CD4-positive, alpha-beta memory T cell (primary cell): ENCODE data around the gene CACNA1A. TPM values are rescaled to one million over a fixed set of nuclear protein-coding genes. Genes with fewer than 3 reads are reported as not detected.

Source experiments
- CTCF ChIA-PET: fragments of 350-600 bp; sonication (Branson Sonifier 250); formaldehyde crosslinking; loops from one replicate; lab custom pipeline; 2021; ENCODE audit warnings: inconsistent platforms; ENCODE audit not compliant: partially characterized antibody; lab: Charles Lee
- POLR2A ChIA-PET: fragments of 350-600 bp; sonication (Branson Sonifier 250); formaldehyde crosslinking; loops from one replicate; lab custom pipeline; 2021; ENCODE audit not compliant: partially characterized antibody; lab: Charles Lee
- DNase-seq, 5 donors: peaks; one replicate each; pipeline versions ENCODE4 v3.0.0 to v3.0.0-alpha.2; 2020 to 2022; ENCODE audit warnings: mixed read lengths in 1 of 5
- H3K27ac ChIP-seq: one replicate; pipeline ENCODE4 v1.7.0; 2013; ENCODE audit warnings: low read depth, low read length
- H3K27me3 ChIP-seq: 2 replicates; pipeline ENCODE4 v1.7.0; 2013; ENCODE audit warnings: mild to moderate bottlenecking, low read length, moderate library complexity; ENCODE audit not compliant: insufficient read depth
- H3K36me3 ChIP-seq: 2 replicates; pipeline ENCODE4 v1.7.0; 2013; ENCODE audit warnings: mild to moderate bottlenecking, low read length, moderate library complexity; ENCODE audit not compliant: insufficient read depth
- H3K4me1 ChIP-seq: 2 replicates; pipeline ENCODE4 v1.7.0; 2013; ENCODE audit warnings: mild to moderate bottlenecking, low read length, moderate library complexity; ENCODE audit not compliant: insufficient read depth
- H3K4me3 ChIP-seq, 2 donors: one replicate each; pipeline ENCODE4 v1.7.0; 2013; ENCODE audit warnings: low read length in 2 of 2, mild to moderate bottlenecking in 1 of 2
- H3K9me3 ChIP-seq, 2 donors: one replicate each; pipeline ENCODE4 v1.7.0; 2013; ENCODE audit warnings: low read length in 2 of 2, control low read depth in 1 of 2; ENCODE audit not compliant: control insufficient read depth in 1 of 2
- H3K27ac Mint-ChIP-seq, 7 donors: one replicate each; pipeline ENCODE4 v1.8.0; 2020 to 2021; ENCODE audit warnings: mixed read lengths in 7 of 7, mild to moderate bottlenecking in 6 of 7, inconsistent platforms in 3 of 7, moderate library complexity in 3 of 7
- H3K27me3 Mint-ChIP-seq, 2 donors: one replicate each; pipeline ENCODE4 v1.8.0; 2020 to 2021; ENCODE audit warnings: mixed read lengths in 2 of 2
- H3K36me3 Mint-ChIP-seq, 2 donors: one replicate each; pipeline ENCODE4 v1.8.0; 2020 to 2021; ENCODE audit warnings: mixed read lengths in 2 of 2, inconsistent platforms in 1 of 2, mild to moderate bottlenecking in 1 of 2
- H3K4me1 Mint-ChIP-seq, 4 donors: one replicate each; pipeline ENCODE4 v1.8.0; 2020 to 2021; ENCODE audit warnings: mixed read lengths in 4 of 4, mild to moderate bottlenecking in 1 of 4
- H3K4me3 Mint-ChIP-seq, 8 donors: one replicate each; pipeline ENCODE4 v1.8.0; 2020 to 2021; ENCODE audit warnings: mixed read lengths in 8 of 8, mild to moderate bottlenecking in 7 of 8, moderate library complexity in 6 of 8, inconsistent platforms in 3 of 8
- H3K9me3 Mint-ChIP-seq, 8 donors: one replicate each; pipeline ENCODE4 v1.8.0; 2020 to 2021; ENCODE audit warnings: mixed read lengths in 8 of 8, mild to moderate bottlenecking in 5 of 8, inconsistent platforms in 3 of 8, moderate library complexity in 1 of 8
- intact Hi-C: fragments of 100-400 bp; cut with micrococcal nuclease; formaldehyde crosslinking; loops from one replicate; pipeline ENCODE4 v1.15.1; 2023
- polyA plus RNA-seq, 2 donors: library from polyadenylated mRNA; unstranded; fragments of 300-500 nt; fragmentation: Illumina TruSeq; gene quantifications; one replicate each; pipeline ENCODE4 v1.2.3, GENCODE V29; 2021
- total RNA-seq, 2 experiments: library from RNA; stranded (reverse); gene quantifications; one replicate each; pipeline ENCODE4 v1.2.3, GENCODE V29; 2021

The CACNA1A gene
- total and polyA plus RNA-seq, 4 experiments from 2014 or later: 0.19 to 0.35 (median 0.26) TPM

DNA sequence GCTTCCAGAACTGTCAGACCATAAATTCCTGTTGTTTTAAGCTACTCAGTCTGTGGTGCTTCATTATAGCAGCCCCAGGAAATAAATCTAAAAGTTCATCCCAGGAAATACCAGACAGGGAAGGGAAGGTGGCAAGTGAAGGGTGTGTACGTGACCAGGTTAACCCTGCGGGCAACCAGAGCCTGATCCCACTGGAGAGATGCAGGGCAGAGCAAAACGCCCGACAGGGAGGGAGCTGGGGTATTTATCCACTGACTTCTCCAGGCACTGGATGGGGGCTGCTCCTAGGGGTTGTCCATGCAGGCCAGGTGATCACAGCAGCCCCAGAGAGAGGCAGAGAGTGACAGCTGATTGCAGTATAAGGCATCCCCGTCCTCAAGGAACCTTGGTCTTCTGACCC, 150.9 kb downstream of the CACNA1A start:
- no peak overlapping the region for H3K27ac ChIP-seq
- H3K4me3 Mint-ChIP-seq: no peak overlapping the region
- ChIA-PET CTCF (no interaction called here), POLR2A (no interaction called here)
- peaks cover 0 to 5% of the 10 kb centered on the region in 2 donors for H3K9me3 ChIP-seq
- intact Hi-C loops: no loop called here
- H3K27me3 ChIP-seq: no peaks in the 10 kb centered on the region
- H3K4me1 Mint-ChIP-seq: no peaks in the 10 kb centered on the region
- H3K4me3 ChIP-seq: no peak overlapping the region
- H3K4me1 ChIP-seq: no peaks in the 10 kb centered on the region
- H3K27ac Mint-ChIP-seq: no peak overlapping the region
- DNase-seq: no peak
- no peaks in the 10 kb centered on the region for H3K36me3 Mint-ChIP-seq
- H3K36me3 ChIP-seq: no peaks in the 10 kb centered on the region
- H3K9me3 Mint-ChIP-seq: peaks cover 0 to 26% (median 15%) of the 10 kb centered on the region in 8 donors
- H3K27me3 Mint-ChIP-seq: peaks cover 20 to 27% of the 10 kb centered on the region in 2 donors

DNA sequence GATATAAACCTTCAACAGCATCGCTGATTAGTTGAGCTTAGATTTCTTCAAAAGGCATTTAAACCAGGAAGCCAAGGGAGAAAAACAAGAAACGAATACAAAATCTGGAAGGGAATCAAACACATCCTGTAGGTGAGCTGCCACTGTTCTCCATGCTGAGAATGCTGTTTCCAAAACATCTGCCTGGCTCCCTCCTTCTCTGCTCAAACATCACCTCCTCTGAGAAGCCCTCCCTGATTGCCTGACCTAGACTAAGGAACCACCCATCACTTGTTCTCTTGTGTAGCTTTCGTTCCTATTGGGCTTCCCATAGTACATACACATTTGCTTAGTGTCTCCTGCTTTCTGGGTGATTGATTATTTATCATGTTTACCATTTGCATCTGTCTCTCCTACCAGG, 152.7 kb downstream of the CACNA1A start:
- Mint-ChIP-seq H3K4me3 (no peak overlapping the region), H3K9me3 (peaks cover 0 to 25% (median 10%) of the 10 kb centered on the region in 8 donors), H3K4me1 (no peaks in the 10 kb centered on the region), H3K36me3 (no peaks in the 10 kb centered on the region), H3K27ac (no peak overlapping the region), H3K27me3 (peaks cover 19 to 25% of the 10 kb centered on the region in 2 donors)
- intact Hi-C loops: no loop called here
- Histone ChIP-seq H3K9me3 (peaks cover 0 to 12% of the 10 kb centered on the region in 2 donors), H3K36me3 (no peaks in the 10 kb centered on the region), H3K27ac (no peak overlapping the region), H3K4me3 (no peak overlapping the region), H3K27me3 (no peaks in the 10 kb centered on the region), H3K4me1 (no peaks in the 10 kb centered on the region)
- DNase-seq: no peak
- POLR2A ChIA-PET: no interaction called here
- CTCF ChIA-PET: no interaction called here

GRCh38 chr19:13350759-13351158, 155.5 kb downstream of the CACNA1A start:
- no peak overlapping the region for H3K4me3 ChIP-seq
- H3K4me3 Mint-ChIP-seq: no peak overlapping the region
- no peaks in the 10 kb centered on the region for H3K4me1 Mint-ChIP-seq
- peaks cover 11 to 13% of the 10 kb centered on the region in 2 donors for H3K27me3 Mint-ChIP-seq
- H3K9me3 ChIP-seq: peaks cover 0 to 12% of the 10 kb centered on the region in 2 donors
- intact Hi-C loops: no loop called here
- H3K4me1 ChIP-seq: no peaks in the 10 kb centered on the region
- peaks cover 0 to 22% (median 11%) of the 10 kb centered on the region in 8 donors for H3K9me3 Mint-ChIP-seq
- no peak for DNase-seq
- no peaks in the 10 kb centered on the region for H3K36me3 ChIP-seq
- H3K36me3 Mint-ChIP-seq: no peaks in the 10 kb centered on the region
- H3K27ac Mint-ChIP-seq: no peak overlapping the region
- ChIA-PET POLR2A (no interaction called here), CTCF (no interaction called here)
- H3K27me3 ChIP-seq: no peaks in the 10 kb centered on the region
- no peak overlapping the region for H3K27ac ChIP-seq

- no peak for DNase-seq
- Histone ChIP-seq H3K27me3 (no peaks in the 10 kb centered on the region), H3K36me3 (no peaks in the 10 kb centered on the region), H3K4me1 (no peaks in the 10 kb centered on the region), H3K9me3 (peaks cover 0 to 12% of the 10 kb centered on the region in 2 donors), H3K27ac (no peak overlapping the region), H3K4me3 (no peak overlapping the region)
- intact Hi-C loops: no loop called here
- Mint-ChIP-seq H3K27me3 (peaks cover 12 to 13% of the 10 kb centered on the region in 2 donors), H3K4me3 (no peak overlapping the region), H3K36me3 (no peaks in the 10 kb centered on the region), H3K9me3 (peaks cover 0 to 22% (median 11%) of the 10 kb centered on the region in 8 donors), H3K4me1 (no peaks in the 10 kb centered on the region), H3K27ac (no peak overlapping the region)
- ChIA-PET POLR2A (no interaction called here), CTCF (no interaction called here)
Observed at GRCh38 chr19:13350072-13350471, 156.2 kb downstream of the CACNA1A start.

DNA sequence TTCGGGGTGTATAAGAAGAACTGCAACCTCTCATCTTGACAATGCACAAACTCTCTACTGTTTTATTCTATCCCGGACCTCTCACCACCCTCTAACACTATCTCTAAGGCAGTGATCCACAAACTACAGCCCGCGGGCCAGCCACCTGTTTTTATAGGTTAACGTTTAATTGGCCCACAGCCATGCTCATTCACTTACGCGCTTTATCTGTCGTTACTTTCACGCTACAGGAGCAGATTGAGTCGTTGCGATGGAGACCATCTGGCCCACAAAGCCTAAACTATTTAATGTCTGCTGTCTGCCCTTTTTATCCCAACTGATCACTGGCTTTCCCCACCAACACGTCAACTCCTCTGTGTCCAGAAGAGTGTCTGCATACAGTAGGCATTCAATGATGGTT, 158.9 kb downstream of the CACNA1A start:
- H3K4me1 ChIP-seq: no peaks in the 10 kb centered on the region
- no peak overlapping the region for H3K27ac ChIP-seq
- intact Hi-C loops: no loop called here
- DNase-seq: no peak
- Mint-ChIP-seq H3K27ac (no peak overlapping the region), H3K36me3 (no peaks in the 10 kb centered on the region), H3K4me1 (no peaks in the 10 kb centered on the region), H3K27me3 (peaks cover 8% of the 10 kb centered on the region in 2 donors), H3K4me3 (no peak overlapping the region), H3K9me3 (peaks cover 0 to 30% (median 15%) of the 10 kb centered on the region in 8 donors)
- peaks cover 0 to 12% of the 10 kb centered on the region in 2 donors for H3K9me3 ChIP-seq
- H3K4me3 ChIP-seq: no peak overlapping the region
- POLR2A ChIA-PET: no interaction called here
- H3K27me3 ChIP-seq: no peaks in the 10 kb centered on the region
- no peaks in the 10 kb centered on the region for H3K36me3 ChIP-seq
- CTCF ChIA-PET: no interaction called here

DNA sequence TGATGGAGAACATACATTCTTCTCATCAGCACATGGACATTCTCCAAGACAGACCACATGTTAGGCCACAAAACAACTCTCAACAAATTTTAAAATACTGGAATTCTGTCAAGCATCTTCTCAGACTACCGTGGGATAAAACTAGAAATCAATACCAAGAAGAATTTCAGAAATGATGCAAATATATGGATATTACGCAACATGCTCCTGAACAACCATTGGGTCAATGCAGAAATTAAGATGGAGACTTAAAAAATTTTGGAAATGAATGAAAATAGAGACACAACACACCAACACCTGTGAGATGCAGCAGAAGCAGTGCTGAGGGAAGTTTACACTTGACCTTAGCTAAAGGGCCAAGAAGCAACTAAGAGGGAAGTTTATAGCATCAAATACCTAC, 162.8 kb downstream of the CACNA1A start:
- H3K4me1 Mint-ChIP-seq: no peaks in the 10 kb centered on the region
- H3K4me3 Mint-ChIP-seq: no peak overlapping the region
- no peak overlapping the region for H3K27ac ChIP-seq
- no peak overlapping the region for H3K27ac Mint-ChIP-seq
- H3K9me3 Mint-ChIP-seq: peaks cover 0 to 22% (median 9%) of the 10 kb centered on the region in 8 donors
- peaks cover 15 to 21% of the 10 kb centered on the region in 2 donors for H3K27me3 Mint-ChIP-seq
- ChIA-PET POLR2A (no interaction called here), CTCF (no interaction called here)
- H3K9me3 ChIP-seq: no peaks in the 10 kb centered on the region
- H3K4me3 ChIP-seq: no peak overlapping the region
- intact Hi-C loops: no loop called here
- no peaks in the 10 kb centered on the region for H3K27me3 ChIP-seq
- no peak for DNase-seq
- H3K36me3 Mint-ChIP-seq: no peaks in the 10 kb centered on the region
- no peaks in the 10 kb centered on the region for H3K4me1 ChIP-seq
- no peaks in the 10 kb centered on the region for H3K36me3 ChIP-seq

GRCh38 chr19:13342672-13343071, 163.6 kb downstream of the CACNA1A start:
- Mint-ChIP-seq H3K4me1 (no peaks in the 10 kb centered on the region), H3K27ac (no peak overlapping the region), H3K27me3 (peaks cover 17 to 22% of the 10 kb centered on the region in 2 donors), H3K9me3 (peaks cover 0 to 18% (median 8%) of the 10 kb centered on the region in 8 donors), H3K36me3 (no peaks in the 10 kb centered on the region), H3K4me3 (no peak overlapping the region)
- intact Hi-C loops: no loop called here
- no peaks in the 10 kb centered on the region for H3K36me3 ChIP-seq
- H3K9me3 ChIP-seq: no peaks in the 10 kb centered on the region
- ChIA-PET CTCF (no interaction called here), POLR2A (no interaction called here)
- H3K4me3 ChIP-seq: no peak overlapping the region
- H3K27me3 ChIP-seq: no peaks in the 10 kb centered on the region
- DNase-seq: no peak
- no peak overlapping the region for H3K27ac ChIP-seq
- H3K4me1 ChIP-seq: no peaks in the 10 kb centered on the region

GRCh38 chr19:13339869-13340268, 166.4 kb downstream of the CACNA1A start:
- no peak overlapping the region for H3K4me3 ChIP-seq
- POLR2A ChIA-PET: no interaction called here
- no peak for DNase-seq
- no peaks in the 10 kb centered on the region for H3K27me3 ChIP-seq
- no peaks in the 10 kb centered on the region for H3K36me3 ChIP-seq
- H3K27ac ChIP-seq: no peak overlapping the region
- H3K9me3 ChIP-seq: no peaks in the 10 kb centered on the region
- H3K36me3 Mint-ChIP-seq: no peaks in the 10 kb centered on the region
- H3K4me1 ChIP-seq: no peaks in the 10 kb centered on the region
- peaks cover 18 to 23% of the 10 kb centered on the region in 2 donors for H3K27me3 Mint-ChIP-seq
- H3K4me3 Mint-ChIP-seq: no peak overlapping the region
- H3K4me1 Mint-ChIP-seq: no peaks in the 10 kb centered on the region
- CTCF ChIA-PET: interaction anchor here (0.5 kb wide), 1 partner anchor 1150 kb away, joined by 3 read pairs; no protein-coding TSS in a partner anchor
- peaks cover 0 to 18% (median 7%) of the 10 kb centered on the region in 8 donors for H3K9me3 Mint-ChIP-seq
- H3K27ac Mint-ChIP-seq: no peak overlapping the region
- intact Hi-C loops: no loop called here
